ENCODE data around the gene SUCO. TPM values are rescaled to one million over a fixed set of nuclear protein-coding genes. Genes with fewer than 3 reads are reported as not detected.

SUCO gene
- total RNA-seq, 1 donor from 2014 or later: 37.4 TPM

DNA sequence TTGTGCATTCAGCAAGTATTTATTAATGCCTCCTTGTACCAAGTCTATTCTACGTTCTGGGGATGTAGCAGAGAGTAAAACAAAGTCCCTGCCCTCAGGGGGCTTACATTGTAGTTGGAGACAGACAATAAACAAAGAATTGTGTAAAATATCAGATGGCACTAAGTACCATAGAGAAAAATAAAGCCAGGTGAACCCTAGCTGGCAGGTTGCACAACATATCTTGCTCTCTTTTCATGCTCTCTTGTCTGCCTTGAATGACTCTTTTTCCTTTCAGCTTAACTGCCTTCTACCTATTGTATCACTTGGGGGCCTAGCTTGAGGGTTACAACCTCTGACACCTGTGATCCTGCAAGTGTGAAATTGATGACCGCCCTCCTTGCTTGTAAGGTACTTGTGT lies 105.3 kb downstream of the SUCO start:
- Histone ChIP-seq H3K27me3 (ENCODE audit: control insufficient read depth, insufficient read depth, low read length) (no peaks in the 10 kb centered on the region), H3K36me3 (ENCODE audit: control insufficient read depth, insufficient read depth, low read length) (no peaks in the 10 kb centered on the region), H3K4me3 (ENCODE audit: low read depth, low read length) (no peak overlapping the region)
- TF ChIP-seq CTCF (IDR thresholded peaks at IDR 0.05; ENCODE audit: insufficient read depth, low read length, poor library complexity, severe bottlenecking): no peak
- no peak for DNase-seq (ENCODE audit: low read depth)

- Histone ChIP-seq H3K36me3 (ENCODE audit: control insufficient read depth, insufficient read depth, low read length) (no peaks in the 10 kb centered on the region), H3K27me3 (ENCODE audit: control insufficient read depth, insufficient read depth, low read length) (no peaks in the 10 kb centered on the region), H3K4me3 (ENCODE audit: low read depth, low read length) (no peak overlapping the region)
- DNase-seq (ENCODE audit: low read depth): peak; percentile 99
- no peak for TF ChIP-seq CTCF (IDR thresholded peaks at IDR 0.05; ENCODE audit: insufficient read depth, low read length, poor library complexity, severe bottlenecking)
These were observed 106.2 kb downstream of the SUCO start for GRCh38 chr1:172638885-172639831.

DNA sequence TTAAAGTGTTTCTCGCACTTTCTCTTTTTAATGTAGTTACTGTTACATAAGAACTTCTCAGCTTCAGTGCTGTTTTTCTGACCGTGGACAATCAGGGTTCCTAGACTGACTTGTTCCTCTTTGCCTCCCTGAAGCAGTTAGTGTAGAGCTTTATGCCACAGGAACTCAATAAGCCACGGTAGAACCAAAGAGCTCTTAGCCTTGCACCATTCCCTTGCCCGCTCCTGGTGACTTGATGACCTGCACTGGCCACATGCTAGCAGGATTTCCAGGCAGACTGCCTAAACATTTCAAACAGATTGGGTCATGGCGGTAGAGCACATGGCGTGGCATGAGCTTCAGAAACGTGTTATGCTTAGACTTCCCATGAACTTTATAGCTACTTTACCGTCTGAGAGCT lies 107.2 kb downstream of the SUCO start:
- Histone ChIP-seq H3K27me3 (ENCODE audit: control insufficient read depth, insufficient read depth, low read length) (no peaks in the 10 kb centered on the region), H3K36me3 (ENCODE audit: control insufficient read depth, insufficient read depth, low read length) (no peaks in the 10 kb centered on the region), H3K4me3 (ENCODE audit: low read depth, low read length) (no peak overlapping the region)
- no peak for TF ChIP-seq CTCF (IDR thresholded peaks at IDR 0.05; ENCODE audit: insufficient read depth, low read length, poor library complexity, severe bottlenecking)
- DNase-seq (ENCODE audit: low read depth): no peak

DNA sequence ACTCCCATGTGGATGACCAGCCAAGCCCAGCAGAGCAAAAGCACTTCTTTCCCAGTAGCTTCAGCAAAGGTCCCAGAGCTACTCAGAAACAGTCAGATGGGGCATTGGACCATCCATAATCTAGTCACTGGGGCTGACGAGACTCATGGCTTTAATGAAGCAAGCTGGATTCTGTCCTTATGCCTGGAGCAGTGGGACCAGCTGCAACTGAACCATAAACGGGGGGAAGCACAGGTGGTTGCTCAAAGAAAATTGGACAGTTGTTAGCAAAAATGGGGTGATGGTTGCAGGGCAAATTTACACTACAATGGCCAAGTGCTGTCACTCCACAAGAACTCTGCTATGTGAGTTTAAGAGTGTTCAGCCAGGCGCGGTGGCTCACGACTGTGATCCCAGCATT lies 108.5 kb downstream of the SUCO start:
- Histone ChIP-seq H3K36me3 (ENCODE audit: control insufficient read depth, insufficient read depth, low read length) (no peaks in the 10 kb centered on the region), H3K27me3 (ENCODE audit: control insufficient read depth, insufficient read depth, low read length) (no peaks in the 10 kb centered on the region), H3K4me3 (ENCODE audit: low read depth, low read length) (no peak overlapping the region)
- no peak for TF ChIP-seq CTCF (IDR thresholded peaks at IDR 0.05; ENCODE audit: insufficient read depth, low read length, poor library complexity, severe bottlenecking)
- no peak for DNase-seq (ENCODE audit: low read depth)

DNA sequence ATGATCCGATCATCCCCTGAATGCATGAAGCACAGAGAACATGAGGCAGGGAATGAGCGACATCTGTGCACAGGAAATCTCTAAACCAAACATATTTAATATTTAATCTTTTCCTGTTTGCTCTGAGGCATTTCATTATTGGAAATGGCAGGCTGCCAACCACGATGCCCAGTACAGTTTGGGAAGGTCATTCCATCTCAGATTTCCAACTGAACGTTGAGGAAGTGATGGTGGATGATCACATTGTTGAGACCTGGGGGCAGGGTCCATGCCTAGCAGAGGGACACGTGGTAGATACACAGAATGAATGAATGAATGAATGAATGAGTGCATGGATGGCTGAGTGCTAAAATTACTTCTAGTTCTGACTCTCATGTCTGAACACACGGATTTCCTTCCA lies 110.0 kb downstream of the SUCO start:
- Histone ChIP-seq H3K36me3 (ENCODE audit: control insufficient read depth, insufficient read depth, low read length) (no peaks in the 10 kb centered on the region), H3K27me3 (ENCODE audit: control insufficient read depth, insufficient read depth, low read length) (no peaks in the 10 kb centered on the region), H3K4me3 (ENCODE audit: low read depth, low read length) (no peak overlapping the region)
- TF ChIP-seq CTCF (IDR thresholded peaks at IDR 0.05; ENCODE audit: insufficient read depth, low read length, poor library complexity, severe bottlenecking): no peak
- DNase-seq (ENCODE audit: low read depth): no peak

DNA sequence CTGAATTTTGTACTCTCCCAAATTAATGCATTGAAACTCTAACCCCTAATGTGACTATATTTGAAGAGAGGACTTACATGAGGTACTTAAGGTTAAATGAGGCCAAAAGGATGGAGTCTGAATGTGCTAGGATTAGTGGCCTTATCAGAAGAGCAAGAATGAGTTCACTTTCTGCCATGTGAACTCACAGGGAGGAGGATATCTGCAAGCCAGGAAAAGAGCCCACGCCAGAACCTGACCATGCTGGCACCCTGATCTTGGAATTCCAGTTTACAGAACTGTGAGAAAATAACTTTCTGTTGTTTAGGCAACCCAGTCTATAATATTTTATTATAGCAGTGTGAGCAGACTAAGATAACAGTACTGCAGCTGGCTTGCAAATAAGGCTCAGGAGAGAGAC lies 113.7 kb downstream of the SUCO start:
- H3K4me3 ChIP-seq (ENCODE audit: low read depth, low read length): no peak overlapping the region
- no peak for DNase-seq (ENCODE audit: low read depth)
- no peak for TF ChIP-seq CTCF (IDR thresholded peaks at IDR 0.05; ENCODE audit: insufficient read depth, low read length, poor library complexity, severe bottlenecking)
- no peaks in the 10 kb centered on the region for H3K36me3 ChIP-seq (ENCODE audit: control insufficient read depth, insufficient read depth, low read length)
- H3K27me3 ChIP-seq (ENCODE audit: control insufficient read depth, insufficient read depth, low read length): no peaks in the 10 kb centered on the region
